PFSK-1 (cell line): ENCODE results near the gene IKBIP.

Experiments
- REST ChIP-seq, 2 experiments: IDR thresholded peaks; 2 replicates each; pipeline versions ENCODE4 v1.6.1 to v1.8.0; 2011 to 2012; ENCODE audit warnings: low read depth in 2 of 2, low read length in 2 of 2, control low read depth in 1 of 2, inconsistent platforms in 1 of 2, mild to moderate bottlenecking in 1 of 2, moderate library complexity in 1 of 2; ENCODE audit not compliant: insufficient read depth in 1 of 2
- SIN3A ChIP-seq: IDR thresholded peaks from 2 replicates; pipeline ENCODE4 v1.6.1; 2012; ENCODE audit warnings: mild to moderate bottlenecking, low read length, moderate library complexity, borderline replicate concordance; ENCODE audit not compliant: insufficient read depth
- TAF1 ChIP-seq: IDR thresholded peaks from 2 replicates; pipeline ENCODE4 v1.6.1; 2012; ENCODE audit warnings: low read length, control low read depth, borderline replicate concordance; ENCODE audit not compliant: insufficient read depth

GRCh38 chr12:98582093-98582492 is 62.5 kb downstream of the IKBIP start:
- TF ChIP-seq REST (IDR thresholded peaks at IDR 0.05; ENCODE audit: insufficient read depth in 1 of 2, low read depth in 2 of 2, low read length in 2 of 2), result no peak
- no peak for TF ChIP-seq SIN3A
- no peak for TF ChIP-seq TAF1
